Activated naive CD4-positive, alpha-beta T cell treated with Interleukin-2 at 50 U/mL for 16 hours (primary cell): ENCODE results near the gene SAFB2.

Experiments
- DNase-seq: peaks from one replicate; pipeline ENCODE4 v3.0.0-alpha.2; 2020

SAFB2 gene

DNA sequence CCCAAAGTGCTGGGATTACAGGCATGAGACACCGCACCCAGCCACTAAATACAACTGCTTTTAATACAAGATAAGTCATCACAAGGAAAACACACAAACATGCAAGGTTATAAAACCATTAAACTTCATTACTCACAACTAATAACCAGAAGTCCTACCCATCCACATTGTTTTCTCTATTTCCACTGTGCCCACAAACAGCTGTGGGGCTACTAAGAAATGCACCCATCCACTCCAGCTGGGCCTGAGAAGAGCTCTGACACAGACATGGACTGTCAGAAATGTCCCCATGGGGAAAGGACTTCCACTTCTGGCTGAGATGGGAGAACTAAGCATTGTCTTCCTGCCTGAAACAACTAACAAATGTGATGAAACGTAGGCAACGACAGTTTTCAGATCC is 17.2 kb downstream of the SAFB2 start:
- no peak for DNase-seq

DNA sequence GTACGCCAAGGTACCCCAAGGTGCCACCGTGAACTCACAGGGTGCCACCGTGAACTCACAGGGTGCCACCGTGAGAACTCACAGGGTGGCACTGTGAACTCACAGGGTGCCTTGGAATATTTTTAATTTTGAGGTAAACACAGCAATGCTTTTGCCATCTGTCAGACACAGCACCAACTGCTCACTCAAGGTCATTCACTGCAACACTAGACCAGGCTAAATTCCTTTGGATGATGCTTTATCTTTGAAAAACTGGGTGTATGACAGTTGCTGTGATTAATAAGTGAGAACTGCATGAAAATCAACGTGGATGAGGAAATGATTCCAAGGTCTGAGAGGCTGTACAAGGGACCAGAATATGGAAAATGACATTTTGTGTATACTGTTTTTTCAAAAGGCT is 18.9 kb downstream of the SAFB2 start:
- DNase-seq: no peak

DNA sequence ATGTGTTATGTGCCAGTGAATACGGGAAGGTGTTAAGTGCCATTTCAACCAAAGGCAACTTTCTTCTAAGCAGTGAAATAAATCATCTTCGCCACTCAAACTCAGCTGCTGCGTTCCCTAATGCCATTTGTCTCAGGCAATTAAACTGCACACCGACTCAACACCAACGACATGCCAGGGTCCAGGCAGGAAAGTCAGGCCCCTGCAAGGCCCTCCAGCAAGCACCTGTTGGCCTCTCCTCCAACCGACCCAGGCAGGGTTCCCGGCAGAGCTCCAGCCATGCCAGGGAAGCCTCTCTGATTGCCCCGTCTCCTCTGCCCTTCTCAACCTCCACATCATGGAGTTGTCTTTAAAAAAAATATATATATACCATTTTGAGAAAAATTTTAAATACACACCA is 21.8 kb downstream of the SAFB2 start:
- DNase-seq: no peak

DNA sequence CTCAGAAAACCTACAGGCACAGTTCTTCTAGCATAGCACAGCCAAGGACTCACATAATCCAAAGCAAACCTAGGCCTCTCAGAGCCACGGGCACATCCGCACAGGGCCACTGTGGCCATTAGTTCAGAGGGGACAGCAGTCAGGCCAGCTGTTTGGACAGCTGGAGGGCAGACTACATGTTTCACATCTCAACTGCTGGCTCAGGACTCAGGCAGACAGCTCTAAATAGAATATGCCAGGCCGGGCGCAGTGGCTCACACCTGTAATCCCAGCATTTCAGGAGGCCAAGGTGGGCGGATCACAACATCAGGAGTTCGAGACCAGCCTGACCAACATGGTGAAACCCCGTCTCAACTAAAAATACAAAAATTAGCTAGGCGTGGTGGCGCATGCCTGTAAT is 26.8 kb downstream of the SAFB2 start:
- no peak for DNase-seq

DNA sequence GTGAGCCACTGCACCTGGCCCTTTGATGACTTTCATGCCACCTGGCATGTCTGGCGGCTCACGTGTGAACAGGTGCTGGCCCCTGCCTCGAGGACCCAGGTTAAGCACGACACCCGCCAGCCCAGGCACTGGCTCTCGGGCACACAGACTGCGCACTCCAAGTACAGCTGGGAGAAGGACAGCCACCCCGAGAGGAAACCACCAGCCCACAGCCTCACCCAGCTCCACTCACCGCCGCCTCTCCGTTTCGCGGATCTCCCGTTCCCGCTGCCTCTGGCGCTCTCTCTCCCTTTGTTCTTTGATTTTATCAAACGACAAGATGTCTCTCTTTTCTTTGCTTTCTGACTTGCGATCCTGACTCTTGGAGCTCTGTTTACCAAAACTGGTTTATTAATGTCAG is 27.4 kb downstream of the SAFB2 start:
- DNase-seq: no peak

DNA sequence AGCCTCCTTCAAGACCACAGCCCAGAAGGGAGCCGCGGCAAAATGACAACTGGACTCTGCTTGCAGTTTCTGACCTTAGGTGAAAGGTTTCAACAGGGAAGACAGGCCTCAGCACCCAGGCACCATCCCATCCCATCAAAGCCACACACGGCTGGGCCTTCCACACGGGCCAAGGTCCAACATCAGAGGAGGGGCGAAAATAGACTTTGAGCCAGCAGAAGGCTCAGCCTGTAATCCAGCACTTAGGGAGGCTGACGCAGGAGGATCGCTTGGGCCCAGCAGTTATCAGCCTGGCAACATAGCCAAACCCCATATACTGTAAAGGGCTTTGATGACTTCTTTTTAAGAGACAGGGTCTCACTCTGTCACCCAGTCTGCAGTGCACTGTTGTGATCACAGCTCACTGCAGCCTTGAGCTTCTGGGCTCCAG is 28.0 kb downstream of the SAFB2 start:
- no peak for DNase-seq

DNA sequence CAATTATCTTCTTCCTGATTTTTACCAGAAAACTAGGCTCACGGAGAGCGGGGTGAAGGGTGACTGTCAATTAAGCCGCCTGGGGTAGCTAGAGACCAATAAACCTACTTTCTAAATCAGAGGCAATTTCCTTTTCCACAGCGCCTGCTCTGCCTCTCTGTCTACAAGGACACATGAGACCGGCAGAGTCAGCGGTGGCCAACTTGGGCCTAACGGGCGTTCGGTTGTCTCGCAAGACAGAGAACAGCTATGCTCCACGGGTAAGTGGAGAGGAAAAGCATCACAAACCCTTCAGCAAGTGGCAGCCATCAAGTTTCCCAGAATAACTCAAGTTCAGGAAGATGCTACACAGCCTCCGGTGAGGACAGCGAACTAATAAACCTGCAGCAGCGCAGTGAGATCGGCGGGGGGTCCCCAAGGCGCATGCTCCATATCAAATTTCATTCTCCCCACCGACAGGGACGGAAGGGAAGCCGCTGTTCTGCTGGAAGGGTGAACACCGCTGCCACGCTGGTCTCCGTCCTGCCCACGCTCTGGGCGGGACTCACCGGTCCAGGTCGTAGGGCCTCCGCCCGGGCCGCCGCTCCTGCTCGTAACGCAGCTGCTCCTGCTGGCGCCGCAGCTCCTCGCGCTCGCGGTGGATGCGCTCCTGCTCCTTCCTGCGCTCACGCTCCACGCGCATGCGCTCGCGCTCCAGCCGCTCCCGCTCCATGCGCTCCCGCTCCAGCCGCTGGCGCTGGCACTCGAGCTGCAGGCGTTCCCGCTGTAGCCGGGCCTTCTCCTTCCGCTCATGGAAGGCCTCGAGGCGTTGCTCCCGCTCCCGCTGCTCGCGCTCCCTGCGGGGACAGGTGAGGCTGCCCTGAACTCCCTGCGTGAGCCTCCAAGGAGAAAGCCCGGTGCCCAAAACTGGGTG is 29.0 kb downstream of the SAFB2 start:
- no peak for DNase-seq

DNA sequence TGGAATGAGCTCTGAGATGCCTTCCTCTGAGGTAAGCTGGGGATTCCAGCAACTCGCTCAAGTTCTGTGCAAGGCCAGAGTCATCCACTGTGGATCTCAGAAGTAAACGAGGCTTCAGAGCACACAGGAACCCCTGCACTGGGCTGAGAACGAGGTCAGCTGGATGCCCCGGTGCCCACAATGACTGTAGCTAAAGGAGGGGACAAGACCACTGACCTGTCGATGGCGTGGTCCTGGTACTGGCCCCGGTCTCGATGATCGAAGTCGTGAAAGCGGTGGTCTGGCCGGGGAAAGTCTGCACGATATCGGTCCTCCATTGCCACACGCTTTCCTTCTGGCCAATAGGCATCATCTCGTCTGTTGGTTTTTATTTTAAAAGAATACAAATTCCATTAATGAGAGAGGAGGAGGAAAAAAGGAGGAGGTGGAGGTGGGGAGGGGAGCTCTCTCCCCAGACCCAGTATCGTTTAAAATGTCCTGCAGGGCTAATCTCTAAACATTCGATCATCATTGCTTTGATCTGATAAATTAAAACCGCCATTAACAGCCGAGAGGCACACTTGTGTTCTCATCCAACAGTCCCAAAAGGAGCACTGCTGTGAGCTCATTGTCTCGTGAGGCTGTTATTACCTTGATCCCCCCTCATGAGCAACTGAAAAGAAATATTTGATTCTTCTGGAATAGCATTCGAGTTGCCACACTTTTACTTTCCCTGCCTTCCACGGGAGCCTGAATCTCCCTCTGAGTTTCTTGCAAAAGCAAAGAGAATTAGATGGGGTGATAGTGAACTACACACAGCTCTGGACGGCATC is 29.8 kb downstream of the SAFB2 start:
- DNase-seq: no peak

DNA sequence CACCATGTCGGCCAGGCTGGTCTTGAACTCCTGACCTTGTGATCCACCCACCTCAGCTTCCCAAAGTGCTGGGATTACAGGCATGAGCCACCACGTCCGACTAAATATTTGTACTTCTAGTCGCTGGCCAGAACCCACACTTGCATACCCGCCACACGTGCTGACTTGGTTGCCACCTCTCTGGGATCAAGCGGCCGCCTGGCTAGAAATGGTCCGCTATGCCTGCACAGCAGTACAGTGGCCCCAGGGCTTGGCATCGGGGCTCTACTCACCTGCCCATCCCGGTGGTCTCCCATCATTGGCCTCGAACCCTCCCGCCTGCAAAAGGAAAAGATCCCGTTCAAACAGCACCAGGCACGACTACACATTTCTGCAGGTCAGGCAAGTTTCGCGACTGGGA is 31.1 kb downstream of the SAFB2 start:
- no peak for DNase-seq

DNA sequence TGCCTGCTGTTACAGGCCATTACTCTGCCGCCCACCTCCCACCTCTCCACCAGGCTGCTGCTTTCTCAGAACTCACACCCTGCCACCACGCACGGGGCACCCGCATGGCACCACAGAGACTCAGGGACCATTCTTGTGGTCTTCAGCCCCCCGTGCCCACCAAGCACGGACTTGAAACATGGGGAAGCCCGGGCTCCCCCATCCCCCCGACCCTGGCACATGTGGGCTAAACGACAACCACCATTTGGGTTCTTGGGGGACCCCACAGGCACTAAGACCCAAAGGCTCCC is 31.8 kb downstream of the SAFB2 start:
- DNase-seq: no peak

DNA sequence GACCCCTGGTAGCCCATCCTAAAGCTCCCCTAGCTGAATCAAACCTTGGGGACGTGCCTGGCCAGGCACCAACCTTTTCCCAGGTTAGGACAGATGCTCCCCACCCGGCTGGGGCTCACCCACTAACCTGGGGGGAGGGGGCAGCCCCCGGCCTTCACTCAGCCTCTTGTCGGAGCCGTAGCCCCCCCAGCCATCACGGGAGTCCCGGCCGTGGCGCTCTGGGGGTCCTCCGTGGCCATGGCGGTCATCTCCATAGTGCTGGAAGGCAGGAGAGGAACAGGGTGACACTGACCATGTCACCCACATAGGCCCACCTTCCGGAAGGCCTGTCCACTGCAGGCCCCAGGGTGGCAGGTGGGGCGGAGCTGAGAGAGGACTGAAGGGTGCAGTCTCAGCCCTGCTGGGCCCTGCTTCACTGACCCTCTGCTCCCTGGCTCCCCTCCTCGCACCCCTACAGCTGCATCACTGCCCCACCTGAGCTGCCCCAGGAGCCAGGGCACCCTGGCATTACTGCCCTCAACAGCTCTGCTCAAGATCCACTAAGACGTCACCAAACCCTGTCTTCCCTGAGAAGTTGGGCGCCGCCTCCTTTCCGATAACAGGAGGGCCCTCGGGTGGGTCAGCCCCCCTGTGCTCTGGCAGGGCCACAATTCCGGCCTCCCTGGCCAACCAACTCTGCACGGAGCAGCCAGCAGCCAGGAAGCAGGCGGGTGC is 32.3 kb downstream of the SAFB2 start:
- DNase-seq: no peak

DNA sequence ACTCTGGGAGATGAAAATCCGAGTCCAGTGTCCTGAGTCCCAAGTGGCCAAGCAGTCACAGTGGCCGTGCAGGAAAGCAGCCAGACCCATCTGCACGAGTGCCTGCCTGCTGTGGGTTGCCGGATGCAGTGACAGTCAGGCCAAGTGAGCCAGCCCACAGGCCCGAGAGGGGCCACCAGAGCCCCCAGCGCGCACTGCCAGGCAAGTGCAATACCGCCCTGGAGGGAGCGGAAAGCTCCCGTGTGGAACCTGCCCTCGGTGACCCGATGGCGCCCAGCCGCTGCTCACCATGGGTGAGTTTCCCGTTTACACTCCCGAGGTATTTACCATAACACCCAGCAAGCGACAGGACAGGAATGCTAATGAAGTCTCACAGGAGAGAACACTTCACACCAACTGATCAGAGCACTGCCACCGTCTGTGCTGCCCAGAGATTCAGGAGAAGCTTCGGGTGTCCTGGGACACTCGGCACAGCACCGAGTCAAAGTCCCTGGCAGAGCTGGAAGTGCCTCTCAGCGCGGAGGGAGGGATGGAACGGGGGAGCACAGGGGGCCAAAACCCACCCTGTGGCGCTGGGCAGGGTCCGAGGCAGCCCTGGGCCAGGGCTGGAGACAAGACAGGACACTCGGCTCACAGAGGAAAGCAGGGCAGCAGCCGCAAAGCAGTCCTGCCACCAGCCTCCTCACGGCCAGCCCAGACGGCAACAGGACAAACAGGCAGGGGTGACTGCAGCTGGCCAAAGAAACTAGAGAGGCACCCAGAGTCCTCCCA is 33.5 kb downstream of the SAFB2 start:
- DNase-seq: no peak

DNA sequence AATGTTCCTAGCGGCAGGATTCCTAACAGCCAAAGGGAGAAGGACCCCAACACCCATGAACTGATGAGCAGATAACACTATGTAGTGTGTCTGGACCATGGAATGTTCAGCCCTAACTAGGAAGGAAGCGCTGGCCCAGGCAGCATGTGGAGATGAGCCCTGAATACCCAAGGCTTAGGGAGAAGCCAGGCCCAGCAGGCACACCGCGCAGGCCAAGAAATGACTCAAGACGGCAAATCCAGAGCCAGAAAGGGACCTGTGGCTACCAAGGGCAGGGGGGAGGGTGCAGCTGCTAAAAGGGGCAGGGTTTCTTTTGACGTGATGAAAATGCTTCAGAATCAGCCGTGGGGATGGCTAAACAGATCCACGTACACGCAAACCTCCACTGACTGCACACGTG is 34.1 kb downstream of the SAFB2 start:
- no peak for DNase-seq

DNA sequence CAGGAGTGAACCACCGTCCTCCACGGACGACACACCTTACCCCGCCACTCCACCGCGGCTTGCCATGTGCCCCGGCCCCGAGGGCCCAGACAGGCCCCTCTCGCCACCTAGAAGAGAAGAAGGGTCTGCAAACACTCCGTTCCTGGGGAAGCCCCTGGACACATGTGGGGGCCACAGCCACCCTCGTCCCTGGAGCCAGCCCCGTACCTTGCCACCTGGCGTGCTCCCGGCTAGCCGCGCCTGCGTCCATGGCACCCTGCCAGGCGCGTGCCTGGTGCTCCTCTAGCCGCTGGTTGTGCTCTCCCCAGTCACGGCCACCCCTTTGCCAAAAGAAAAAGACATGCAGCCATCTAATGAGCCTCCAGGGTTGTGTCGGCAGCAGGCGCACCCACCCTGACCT is 34.9 kb downstream of the SAFB2 start:
- no peak for DNase-seq

DNA sequence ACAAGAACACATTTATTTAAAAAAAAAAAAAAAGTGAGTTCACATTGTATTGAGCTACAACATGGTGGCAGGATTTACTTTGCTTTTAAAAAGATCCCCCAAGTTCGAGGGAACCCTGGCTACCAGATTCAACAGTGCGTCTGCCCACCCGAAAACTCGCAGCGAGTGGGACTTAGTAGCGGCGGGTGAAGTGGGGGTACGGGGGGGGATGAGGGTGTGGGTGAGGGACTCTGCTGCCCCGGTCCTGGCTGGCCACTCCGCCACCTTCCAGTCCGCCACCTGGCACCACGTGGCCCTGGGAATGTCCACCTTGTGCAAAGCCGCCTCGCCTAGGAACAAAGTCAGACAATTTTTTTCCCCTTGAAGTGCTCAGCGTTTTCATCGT is 35.5 kb downstream of the SAFB2 start:
- DNase-seq: no peak

DNA sequence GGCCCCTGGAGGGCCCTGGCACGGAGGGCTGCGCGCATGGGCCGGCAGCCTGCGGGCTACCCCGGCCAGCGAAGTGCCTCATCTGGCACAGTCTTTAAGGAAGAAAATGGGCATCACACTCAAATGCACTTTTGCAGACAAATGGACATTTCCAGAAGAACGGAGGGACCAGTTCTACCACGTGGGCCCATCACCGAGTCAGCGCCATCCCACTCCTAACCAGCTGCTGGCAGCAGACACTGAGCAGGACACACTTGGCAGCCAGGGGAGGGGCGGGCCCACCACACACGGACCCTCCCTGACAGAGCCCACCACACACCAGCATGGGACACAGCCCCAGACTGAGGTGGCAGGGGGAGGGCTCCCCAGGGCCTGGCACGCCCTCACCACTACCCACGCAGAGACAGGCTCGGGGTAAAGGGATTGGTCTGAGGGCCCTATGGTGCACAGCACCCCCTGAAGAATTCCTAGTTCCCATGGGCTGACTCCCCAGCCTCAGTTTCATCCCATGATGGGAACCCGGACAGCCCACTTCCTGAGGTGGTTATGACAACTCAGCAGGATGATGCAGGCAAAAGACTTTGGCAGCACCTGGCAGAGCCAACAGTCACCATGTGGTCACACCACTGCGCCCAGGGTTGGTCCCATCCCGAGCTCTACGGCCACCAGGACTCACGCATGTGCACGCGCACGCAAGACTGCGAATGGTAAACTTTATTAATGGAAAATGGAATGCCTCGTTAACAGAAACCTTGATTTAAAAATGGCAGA is 36.1 kb downstream of the SAFB2 start:
- DNase-seq: no peak

DNA sequence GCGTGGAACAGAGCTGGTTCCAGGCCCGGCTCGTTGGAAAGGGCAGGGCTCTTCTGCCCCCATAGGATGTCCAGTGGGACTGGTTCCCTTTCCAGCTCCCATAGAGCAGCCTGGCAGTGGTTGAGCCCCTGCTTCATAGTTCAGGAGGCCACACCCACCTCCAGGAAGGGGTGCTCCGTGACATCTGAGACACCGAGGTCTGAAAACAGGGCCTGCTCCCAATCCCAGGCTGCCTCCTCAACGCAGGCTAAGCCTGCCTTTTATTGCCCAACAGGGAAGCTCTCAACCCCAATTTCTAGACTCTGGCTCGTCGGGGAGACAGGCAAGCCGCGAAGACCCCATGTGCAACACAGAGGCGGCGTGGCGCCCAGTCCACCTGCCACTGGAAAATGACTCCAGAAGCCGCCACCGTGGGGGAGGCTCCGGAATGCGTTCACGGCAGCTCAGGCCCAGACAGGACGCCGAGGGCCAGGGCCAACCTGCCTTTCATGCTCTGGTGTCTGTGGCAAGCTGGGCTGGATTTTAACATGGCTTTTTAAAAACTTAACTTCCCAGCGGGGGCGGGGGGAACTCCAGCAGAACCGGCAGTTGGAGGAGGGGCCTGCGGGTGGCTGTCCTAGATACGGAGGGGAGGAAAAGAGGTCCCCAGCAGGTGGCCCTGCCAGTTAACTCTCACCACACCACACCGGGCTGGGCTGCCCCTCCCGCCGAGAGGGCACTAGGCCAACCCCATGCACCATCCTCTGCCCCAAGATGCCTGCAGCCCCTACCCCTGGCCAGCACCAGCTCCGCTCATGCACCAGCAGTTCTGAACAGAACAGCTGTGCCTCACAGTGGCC is 36.9 kb downstream of the SAFB2 start:
- DNase-seq: peak; percentile 53

DNA sequence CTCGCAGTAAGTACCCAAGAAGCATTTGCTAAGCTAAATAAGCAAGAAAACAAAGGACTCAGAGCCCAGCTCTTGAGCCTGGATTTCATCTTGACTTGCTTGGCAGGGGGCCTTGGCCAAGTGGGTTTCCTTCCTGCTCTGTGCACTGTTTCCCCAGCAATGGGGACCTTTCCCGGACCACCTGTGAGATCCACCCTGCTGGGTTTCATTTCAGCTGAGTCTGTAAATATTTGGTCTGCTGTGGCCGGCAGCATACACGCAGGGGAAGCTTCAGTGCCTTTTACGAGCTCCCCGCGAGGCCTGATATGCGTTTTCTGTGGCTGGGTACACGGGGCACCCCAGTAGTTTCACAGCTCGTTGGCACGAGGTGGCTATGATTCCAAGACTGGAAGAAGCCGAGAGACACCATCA is 42.4 kb downstream of the SAFB2 start:
- no peak for DNase-seq

DNA sequence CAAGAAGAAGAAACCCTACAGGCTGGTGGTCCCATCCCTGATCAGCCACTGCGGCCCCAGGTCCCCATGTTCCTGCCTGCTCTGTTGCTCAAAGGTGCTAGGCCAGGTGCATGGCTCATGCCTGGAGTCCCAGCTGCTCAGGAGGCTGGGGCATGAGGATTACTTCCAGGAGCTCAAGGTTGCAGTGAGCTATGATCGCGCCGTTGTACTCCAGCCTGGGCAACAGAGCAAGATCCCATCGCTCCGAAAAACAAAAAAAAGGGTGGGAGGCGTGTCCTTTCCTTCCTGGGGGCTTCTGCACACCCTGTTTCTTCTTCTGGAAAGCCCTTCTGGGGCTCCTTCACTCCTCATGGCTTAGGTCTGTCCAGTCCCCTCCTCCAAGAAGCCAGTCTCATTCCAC is 42.9 kb downstream of the SAFB2 start:
- DNase-seq: no peak

DNA sequence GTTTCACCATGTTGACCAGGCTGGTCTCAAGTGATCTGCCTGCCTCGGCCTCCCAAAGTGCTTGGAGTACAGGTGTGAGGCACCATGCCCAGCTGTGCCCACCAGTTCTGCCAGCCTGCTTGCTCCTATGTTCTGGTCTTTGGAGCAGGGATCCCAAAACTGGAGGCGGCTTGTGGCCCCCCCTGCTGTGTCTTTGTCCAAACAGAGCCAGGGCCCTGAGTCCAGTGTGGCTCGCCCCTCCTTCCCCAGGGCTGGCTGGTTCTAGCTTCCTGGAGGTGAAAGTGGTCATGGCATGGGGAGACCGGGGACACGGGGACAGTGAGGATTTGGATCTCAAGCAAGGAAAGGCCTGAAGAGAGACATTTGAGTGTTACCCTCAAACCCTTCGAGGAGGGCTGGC is 43.3 kb downstream of the SAFB2 start:
- no peak for DNase-seq
